GM18870 (cell line): ENCODE results near the gene TSFM.

Experiments used
- ATAC-seq: cut with Tn5 transposase; IDR thresholded peaks from one replicate; pipeline ENCODE4 v1.9.1; 2021; ENCODE audit warnings: moderate library complexity; ENCODE audit not compliant: unreplicated experiment

TSFM gene

DNA sequence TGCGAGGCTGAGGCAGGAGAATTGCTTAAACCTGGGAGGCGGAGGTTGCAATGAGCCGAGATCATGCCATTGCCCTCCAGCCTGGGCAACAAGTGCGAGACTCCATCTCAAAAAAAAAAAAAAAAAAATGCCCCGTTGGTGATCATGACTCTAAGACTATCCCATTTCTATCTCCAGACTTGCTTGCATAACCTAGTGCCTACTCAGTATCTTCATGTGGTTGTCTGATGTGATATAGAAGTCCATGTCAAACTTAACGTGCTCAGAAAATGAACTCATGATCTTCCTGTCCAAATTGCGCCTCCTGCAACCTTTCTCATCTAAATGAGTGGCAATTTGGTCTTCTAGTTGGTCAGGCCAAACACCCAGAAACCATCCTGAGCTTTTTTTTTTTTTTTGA lies 4.7 kb upstream of the TSFM start:
- no peak for ATAC-seq

DNA sequence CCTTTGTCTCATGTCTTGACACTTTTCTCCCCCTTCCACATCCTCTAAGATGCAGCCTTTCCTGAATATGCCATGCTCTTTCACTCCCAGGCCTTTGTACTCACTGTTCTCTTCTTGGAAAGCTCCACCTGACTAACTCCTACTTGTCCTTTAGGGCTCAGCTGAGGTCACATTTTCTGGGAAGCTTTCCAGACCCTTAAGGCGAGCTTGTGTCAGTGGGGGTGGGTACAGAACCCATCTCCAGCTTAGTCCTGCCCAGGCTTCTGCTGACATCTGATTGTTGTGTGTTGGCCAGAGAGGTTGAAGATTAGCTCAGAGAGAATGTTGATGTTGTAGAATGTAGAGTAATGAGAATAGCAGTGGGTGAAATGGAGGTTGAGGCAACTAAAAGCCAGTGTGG lies 2.9 kb upstream of the TSFM start:
- ATAC-seq: no peak

- no peak for ATAC-seq
These were observed 2.2 kb upstream of the TSFM start for GRCh38 chr12:57780284-57780897.

DNA sequence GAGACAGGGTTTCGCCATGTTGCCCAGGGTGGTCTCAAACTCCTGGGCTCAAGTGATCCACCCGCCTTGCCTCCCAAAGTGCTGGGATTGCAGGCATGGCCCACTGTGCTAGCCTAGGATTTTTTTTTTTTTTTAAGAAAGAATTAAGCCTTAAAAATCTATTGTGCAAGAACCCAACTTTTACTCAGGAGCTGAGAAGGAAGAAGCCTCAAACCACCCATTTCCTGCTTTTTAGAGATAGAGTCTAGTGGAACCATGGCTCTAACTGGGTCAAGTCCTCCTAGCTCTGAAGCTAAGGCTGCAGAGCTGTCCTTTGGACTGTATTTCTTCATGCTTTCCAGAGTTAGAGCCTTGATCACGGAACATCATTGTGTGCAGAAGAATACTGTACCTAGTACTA lies 1.3 kb upstream of the TSFM start:
- no peak for ATAC-seq

DNA sequence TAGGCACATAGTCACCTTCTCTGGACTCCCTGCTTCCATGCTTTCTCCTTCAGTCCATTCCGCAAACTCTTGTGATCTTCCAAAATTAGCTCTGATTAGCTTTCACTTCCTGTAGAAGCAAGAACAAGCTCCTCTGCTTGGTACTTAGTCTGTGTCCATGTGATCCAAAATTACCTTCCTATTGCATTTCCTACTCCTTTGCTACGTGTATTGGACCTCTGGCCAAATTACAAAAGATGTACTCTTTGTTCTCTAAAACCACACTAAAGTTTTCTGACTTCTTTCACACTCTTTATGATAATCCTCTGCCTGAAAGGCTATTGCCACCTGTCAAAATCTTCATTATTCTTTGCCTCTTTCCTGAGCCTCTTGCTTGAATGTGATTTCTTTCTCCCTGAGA lies 786 bp upstream of the TSFM start:
- ATAC-seq: no peak

DNA sequence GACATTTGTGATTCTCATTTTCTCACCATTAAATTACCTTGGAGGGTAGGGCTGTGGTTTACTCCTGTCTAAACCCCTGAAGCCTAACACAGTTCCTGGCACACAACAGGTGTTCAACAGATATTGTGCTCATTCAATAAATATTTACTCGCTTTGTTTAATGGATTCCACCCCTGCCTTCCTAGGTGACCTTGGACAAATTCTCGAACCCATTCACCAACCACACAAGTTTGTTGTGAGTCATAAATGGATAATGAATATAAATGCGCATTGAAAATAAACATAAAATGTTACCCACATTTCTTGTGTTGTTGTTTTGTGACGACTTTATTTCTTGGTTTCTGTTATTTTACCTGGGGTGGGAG lies 362 bp upstream of the TSFM start:
- no peak for ATAC-seq

- no peak for ATAC-seq
These were observed 847 bp downstream of the TSFM start for GRCh38 chr12:57783466-57783801.

DNA sequence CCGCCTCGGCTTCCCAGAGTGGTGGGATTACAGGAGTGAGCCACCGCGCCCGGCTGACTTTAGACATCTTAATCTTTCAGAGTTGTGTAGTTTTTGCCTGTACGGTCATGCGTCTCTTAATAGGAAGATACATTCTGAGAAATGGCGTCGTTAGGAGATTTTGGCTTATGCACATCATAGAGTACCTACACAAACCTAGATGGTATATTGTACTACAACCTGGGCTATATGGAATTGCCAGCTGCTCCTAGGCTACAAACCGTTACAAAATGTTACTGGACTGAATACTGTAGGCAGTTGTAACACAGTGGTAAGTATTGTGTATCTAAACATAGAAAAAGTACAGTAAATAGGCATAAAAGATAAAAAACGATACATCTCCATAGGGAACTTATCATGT lies 1.3 kb downstream of the TSFM start:
- ATAC-seq: no peak

DNA sequence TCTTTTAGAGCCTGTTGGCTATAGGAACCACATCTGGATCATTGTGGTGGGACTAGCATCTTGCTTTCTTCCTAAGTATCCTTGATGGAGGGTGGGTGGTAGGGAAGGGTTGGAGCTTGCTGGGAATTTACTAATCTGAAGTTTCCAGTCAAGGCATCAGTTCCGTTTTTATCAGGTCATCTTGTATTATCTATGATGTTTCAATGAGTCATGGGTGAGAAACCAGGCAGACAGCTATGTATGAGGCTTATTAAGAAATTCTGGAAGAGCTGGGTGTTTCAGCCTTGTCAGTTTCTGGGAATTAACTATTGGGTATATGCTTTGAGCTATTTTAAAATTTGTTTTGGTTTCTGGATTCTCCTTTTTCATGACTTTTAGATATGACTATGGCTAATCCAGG lies 11.3 kb downstream of the TSFM start:
- no peak for ATAC-seq

DNA sequence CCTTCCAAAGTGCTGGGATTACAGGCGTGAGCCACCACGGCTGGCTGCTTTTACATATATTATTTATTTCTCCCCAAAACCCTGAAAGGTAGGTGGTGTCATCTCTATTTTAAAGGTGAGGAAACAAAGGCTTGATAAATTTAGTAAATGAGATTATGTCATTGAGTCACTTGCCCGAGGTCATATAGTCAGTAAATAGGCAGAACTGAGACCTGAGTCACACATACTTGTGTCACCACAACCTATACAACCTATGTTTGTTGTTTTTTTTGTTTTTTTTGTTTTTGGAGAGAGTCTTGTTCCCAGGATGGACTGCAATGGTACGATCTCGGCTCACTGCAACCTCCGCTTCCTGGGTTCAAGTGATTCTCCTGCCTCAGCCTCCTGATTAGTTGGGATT lies 12.8 kb downstream of the TSFM start:
- ATAC-seq: no peak

DNA sequence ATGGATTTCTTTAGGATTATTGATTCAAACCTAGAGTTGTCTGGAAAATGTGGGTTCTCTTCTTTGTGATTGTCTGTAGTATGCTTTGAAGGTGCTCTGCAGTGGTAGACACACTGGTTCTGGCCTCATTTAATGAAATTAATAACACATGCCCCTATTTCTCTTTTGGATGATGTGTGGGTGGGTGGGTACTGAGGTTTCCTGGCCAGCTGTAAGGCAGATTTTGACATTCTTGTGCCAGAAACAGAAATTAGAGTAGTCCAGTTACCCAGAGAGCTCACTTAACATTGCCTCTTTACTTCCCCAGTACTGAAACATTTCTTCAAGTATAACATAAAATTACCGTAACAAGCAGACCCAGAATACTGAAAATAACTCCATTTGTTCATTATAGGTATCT lies 14.4 kb downstream of the TSFM start:
- ATAC-seq: no peak

GRCh38 chr12:57797933-57798332 lies 15.3 kb downstream of the TSFM start:
- no peak for ATAC-seq

- no peak for ATAC-seq
These were observed 18.4 kb downstream of the TSFM start for GRCh38 chr12:57800965-57801364.

DNA sequence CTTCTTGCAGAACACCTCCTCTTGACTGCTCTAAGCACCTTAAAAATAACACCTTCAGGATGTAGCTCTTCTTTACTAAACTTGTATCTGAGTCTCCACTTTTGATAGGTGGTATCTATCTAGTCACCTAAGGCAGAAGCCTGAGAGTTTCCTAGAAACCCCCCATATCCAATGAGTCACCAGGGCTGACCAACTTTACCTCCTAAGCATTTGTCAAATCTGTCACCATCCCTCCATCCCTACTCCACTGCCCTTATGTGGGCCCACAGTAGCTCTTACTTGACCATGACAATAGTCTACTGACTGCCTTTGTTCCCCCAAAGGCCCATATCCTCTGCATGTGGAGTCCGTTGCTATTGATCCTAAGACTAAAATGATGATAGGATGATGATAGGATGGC lies 20.0 kb downstream of the TSFM start:
- ATAC-seq: no peak

GRCh38 chr12:57803319-57803893 lies 20.8 kb downstream of the TSFM start:
- ATAC-seq: no peak

DNA sequence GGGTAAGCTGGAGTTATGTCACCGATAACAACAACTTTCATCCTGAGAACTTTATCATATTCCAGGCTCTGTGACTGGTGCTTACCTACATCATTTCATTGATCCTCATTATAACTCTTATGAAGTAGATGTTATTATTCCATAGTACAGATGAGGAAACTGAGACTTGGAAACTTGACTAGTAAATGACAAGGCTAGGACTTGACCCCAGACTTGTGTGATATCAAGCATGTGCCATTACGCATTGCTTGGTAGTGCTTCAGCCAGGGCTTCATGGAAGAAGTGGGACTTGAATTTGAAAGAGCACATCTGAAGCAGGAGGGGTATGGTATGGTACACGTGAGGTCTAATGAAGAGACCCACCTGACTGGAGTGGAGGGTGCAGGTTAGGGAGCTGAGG lies 24.1 kb downstream of the TSFM start:
- ATAC-seq: no peak

GRCh38 chr12:57807285-57807684 lies 24.7 kb downstream of the TSFM start:
- ATAC-seq: no peak

- no peak for ATAC-seq
These were observed 25.8 kb downstream of the TSFM start for GRCh38 chr12:57808351-57808750.

GRCh38 chr12:57809425-57809824 lies 26.8 kb downstream of the TSFM start:
- ATAC-seq: no peak

- no peak for ATAC-seq
These were observed 27.9 kb downstream of the TSFM start for GRCh38 chr12:57810450-57810849.

- no peak for ATAC-seq
These were observed 28.6 kb downstream of the TSFM start for GRCh38 chr12:57811028-57811755.

DNA sequence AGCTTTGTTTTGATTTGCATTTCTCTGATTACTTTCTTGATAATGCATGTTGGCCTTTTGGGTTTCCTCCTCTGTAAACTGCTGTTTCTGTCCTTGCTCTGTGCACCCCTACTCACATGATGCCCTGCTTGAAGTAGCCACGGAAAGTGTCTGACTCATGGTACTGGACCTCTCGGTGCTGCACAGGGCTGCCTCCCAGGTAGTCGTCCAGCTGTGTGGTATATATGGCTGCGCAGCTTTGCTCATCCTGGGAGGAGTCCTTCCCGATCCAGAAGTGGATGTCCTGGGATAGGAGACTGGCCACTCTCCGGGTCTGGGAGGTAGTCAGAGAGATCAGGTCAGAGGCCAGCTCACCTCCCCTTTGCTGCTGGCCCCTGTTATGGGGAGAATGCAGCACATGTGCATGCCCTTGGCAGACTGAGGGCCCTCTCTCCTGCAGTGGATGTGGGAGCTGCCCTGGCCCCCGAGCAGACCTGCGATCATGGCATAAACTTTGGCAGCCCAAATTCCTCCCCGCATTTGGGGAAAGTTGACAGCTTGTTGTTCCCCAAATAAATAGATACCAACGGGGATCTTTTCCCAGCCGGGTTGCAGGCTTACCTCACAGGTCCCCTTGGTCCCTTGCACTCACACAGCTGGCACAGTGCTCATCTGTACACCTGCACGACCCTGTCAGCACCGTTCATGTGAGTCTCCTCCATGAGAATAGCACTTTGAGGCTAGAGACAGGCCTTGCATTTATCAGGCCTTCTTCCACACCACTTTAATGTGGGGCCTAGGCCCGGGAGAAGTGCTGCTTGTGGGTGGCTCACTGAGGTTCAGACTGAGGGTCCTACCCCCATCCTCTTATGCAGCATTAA lies 30.8 kb downstream of the TSFM start:
- ATAC-seq: no peak
